NCI-H1092 (cell line): ENCODE results near the gene PHLDB3.
"Not testable (repeated sequence)": the region's sequence is repeated elsewhere in the genome, so short reads cannot be mapped to it uniquely, and the experiment has no call there.

Experiments
- DNase-seq: peaks from one replicate; lab custom pipeline; 2025; lab: John Stamatoyannopoulos, UW

PHLDB3 gene

GRCh38 chr19:43504426-43505185 is at the start of gene PHLDB3:
TSS of gene PHLDB3 (minus strand) at chr19:43504746. CDS start at chr19:43504118, 628 bp downstream.
- DNase-seq, result no peak

GRCh38 chr19:43553656-43554055 is 49.1 kb upstream of the PHLDB3 start:
- no peak for DNase-seq

GRCh38 chr19:43552616-43553015 is 48.1 kb upstream of the PHLDB3 start:
- DNase-seq, result no peak

GRCh38 chr19:43552198-43552450 is 47.6 kb upstream of the PHLDB3 start:
- no peak for DNase-seq

- no peak for DNase-seq
Observed at GRCh38 chr19:43551399-43552197, 47.1 kb upstream of the PHLDB3 start.

GRCh38 chr19:43548706-43549105 is 44.2 kb upstream of the PHLDB3 start:
- DNase-seq, result no peak

- DNase-seq, result not testable (repeated sequence)
Observed at GRCh38 chr19:43547926-43548325, 43.4 kb upstream of the PHLDB3 start.

GRCh38 chr19:43546581-43546980 is 42.0 kb upstream of the PHLDB3 start:
- DNase-seq, result no peak

GRCh38 chr19:43545981-43546380 is 41.4 kb upstream of the PHLDB3 start:
- DNase-seq, result no peak

- no peak for DNase-seq
Observed at GRCh38 chr19:43545276-43545675, 40.7 kb upstream of the PHLDB3 start.

- DNase-seq, result no peak
Observed at GRCh38 chr19:43544077-43544476, 39.5 kb upstream of the PHLDB3 start.

- no peak for DNase-seq
Observed at GRCh38 chr19:43541920-43542650, 37.5 kb upstream of the PHLDB3 start.

- no peak for DNase-seq
Observed at GRCh38 chr19:43540381-43540780, 35.8 kb upstream of the PHLDB3 start.

- DNase-seq, result no peak
Observed at GRCh38 chr19:43538922-43539321, 34.4 kb upstream of the PHLDB3 start.

GRCh38 chr19:43534816-43535761 is 30.5 kb upstream of the PHLDB3 start:
- DNase-seq, result no peak

GRCh38 chr19:43534305-43534815 is 29.8 kb upstream of the PHLDB3 start:
- DNase-seq, result no peak

- peak; percentile 59 for DNase-seq
Observed at GRCh38 chr19:43533546-43534304, 29.2 kb upstream of the PHLDB3 start.

GRCh38 chr19:43532962-43533545 is 28.5 kb upstream of the PHLDB3 start, which contains the start of gene ZNF575:
TSS of gene ZNF575 (plus strand) at chr19:43533188. CDS start at chr19:43534423, 1,235 bp downstream.
- DNase-seq, result peak; percentile 82

- no peak for DNase-seq
Observed at GRCh38 chr19:43532571-43532961, 28.0 kb upstream of the PHLDB3 start.
